IPS DF 19.7 (cell line): Measurements from ENCODE around the gene ZNF35.

ENCODE experiments used
- DNase-seq: peaks from one replicate; pipeline ENCODE4 v3.0.0-alpha.2; 2013; ENCODE audit warnings: low read depth, low spot score

The ZNF35 gene

DNA sequence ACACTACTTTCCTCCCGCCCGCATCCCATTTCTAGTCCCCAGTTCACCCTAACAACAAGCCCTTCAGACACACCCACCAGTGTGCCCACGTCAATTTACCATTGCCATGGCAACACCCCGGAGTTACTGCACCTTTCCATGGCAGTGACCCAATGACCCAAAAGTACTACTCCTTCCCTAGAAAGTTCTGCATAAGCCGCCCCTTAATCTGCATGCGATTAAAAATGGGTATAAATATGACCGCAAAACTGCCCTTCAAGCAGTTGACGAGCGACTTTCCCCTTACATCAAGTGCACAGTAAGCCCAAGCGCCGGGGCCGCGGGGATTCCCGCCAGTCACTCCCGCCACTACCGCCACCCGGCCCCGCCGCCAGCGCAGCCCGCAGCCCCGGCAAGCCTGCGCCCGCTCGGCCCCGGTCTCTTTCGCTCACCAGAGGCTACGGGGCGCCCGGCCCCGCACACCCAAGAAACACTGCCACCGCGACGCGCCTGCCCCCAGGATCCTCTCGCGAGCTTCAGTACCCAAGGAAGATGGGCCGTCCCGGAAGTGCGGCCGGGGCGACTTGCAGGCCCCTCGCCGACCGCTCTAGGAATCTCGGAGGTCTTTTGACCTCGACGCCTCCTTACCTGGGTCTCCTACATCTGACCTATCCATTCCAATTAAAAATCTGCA is 36.7 kb downstream of the ZNF35 start:
- peak; percentile 17 for DNase-seq

DNA sequence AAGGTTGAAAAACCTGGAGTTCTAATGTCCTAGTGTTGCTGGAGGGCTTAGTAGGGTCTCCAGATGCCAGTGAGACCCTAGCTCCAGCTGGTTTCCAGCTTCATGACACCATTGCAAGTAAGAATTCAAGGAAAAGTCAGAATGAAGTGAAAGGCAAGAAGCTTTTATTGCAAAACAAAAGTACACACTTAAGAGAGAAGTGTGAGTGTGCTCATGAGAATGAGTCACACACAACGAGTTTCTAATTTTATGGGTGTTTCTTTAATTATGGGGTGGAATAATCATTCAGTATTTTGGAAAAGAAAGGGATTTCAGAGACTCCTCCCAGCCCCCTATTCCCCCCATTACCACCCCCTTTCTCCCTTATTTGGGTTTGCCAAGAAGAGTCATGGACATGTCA is 39.4 kb downstream of the ZNF35 start:
- DNase-seq, result no peak
